Stimulated activated CD8-positive, alpha-beta memory T cell treated with anti-CD3 and anti-CD28 coated beads, Interleukin-7, amount 100 ng/mL, for 4 hours (primary cell): ENCODE results near the gene DNAJC18.
"Not testable (repeated sequence)": the region's sequence is repeated elsewhere in the genome, so short reads cannot be mapped to it uniquely, and the experiment has no call there.

Experiments
- DNase-seq, 2 donors: peaks; one replicate each; pipeline ENCODE4 v3.0.0-alpha.2; 2020; ENCODE audit warnings: low read depth in 2 of 2

DNAJC18 gene

DNA sequence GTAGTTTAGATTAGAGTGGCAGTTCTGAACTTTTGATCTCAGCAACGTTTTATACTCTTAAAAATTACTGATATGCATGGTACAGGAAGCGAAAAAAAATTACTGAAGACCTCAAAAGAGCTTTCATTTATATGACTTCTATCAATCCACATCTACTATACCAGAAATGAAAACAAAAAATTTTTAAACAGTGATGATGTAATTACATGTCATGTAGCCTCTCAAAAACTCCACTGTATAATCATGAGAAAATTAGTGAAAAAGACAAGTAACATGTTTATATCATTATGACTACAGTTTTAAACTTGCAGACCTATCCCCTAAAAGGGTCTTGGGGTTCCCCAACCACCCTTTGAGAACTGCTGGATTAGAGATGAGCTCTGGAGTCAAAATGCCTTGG lies 9.3 kb downstream of the DNAJC18 start:
- DNase-seq: no peak

DNA sequence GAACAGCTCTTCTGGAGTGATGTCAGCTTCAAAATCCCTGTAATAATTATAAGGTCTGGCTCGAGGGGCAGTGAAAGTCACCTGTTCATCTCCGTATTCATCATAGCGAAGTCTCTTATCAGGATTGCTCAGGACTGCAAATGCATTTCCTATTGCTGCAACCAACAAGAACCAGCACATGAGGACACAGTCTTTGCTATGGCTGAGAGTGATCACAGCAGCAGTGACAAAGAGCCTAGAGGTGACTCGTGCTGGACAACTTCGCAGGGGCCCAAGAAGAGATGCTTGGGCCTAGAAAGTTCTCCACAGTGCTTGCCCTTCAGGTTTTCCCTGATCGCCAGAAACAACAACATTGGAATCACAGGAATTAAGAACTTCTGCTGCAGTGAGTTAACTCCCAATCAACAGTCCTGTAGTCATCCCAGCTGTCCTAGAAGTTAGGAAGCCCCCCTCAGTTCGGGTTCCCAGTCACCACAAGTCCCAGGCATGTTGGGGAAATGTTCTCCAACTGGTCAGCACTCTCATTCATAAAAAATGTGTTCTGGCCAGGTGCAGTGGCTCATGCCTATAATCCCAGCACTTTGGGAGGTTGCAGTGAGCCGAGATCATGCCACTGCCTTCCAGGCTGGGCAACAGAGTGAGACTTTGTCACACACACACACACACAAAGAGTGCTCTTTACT lies 13.0 kb downstream of the DNAJC18 start:
- DNase-seq: no peak

- no peak for DNase-seq
Observed at GRCh38 chr5:139425497-139425896, 13.8 kb downstream of the DNAJC18 start.

DNA sequence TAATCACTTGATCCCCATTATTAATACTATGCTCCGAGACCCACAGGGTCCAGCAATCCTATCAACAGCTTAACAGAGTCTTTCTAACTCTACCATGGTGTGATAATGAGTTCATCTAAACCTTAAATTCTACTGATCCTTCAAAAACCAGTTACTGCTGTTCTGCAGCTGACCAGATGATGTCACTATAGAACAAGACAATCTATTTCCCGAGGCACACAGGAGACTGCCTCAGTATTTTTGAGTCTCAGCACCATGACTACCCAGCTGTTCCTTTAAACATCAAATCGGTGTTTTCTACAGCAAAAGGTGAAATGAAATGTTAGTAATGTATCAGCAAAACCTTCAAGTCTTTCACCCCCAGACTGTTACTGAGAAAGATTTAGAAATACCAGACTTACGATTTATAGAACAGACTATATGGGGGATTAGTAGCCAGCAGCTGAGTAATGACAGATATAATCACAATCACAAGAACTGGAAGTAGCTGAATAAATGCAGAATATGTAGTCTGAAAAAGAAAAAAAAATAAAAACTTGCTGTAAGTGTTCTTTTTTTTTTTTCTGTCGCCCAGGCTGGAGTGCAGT lies 16.9 kb downstream of the DNAJC18 start:
- no peak for DNase-seq

GRCh38 chr5:139419226-139420192 lies 19.8 kb downstream of the DNAJC18 start:
- no peak for DNase-seq

GRCh38 chr5:139418793-139419192 lies 20.5 kb downstream of the DNAJC18 start:
- DNase-seq: no peak

DNA sequence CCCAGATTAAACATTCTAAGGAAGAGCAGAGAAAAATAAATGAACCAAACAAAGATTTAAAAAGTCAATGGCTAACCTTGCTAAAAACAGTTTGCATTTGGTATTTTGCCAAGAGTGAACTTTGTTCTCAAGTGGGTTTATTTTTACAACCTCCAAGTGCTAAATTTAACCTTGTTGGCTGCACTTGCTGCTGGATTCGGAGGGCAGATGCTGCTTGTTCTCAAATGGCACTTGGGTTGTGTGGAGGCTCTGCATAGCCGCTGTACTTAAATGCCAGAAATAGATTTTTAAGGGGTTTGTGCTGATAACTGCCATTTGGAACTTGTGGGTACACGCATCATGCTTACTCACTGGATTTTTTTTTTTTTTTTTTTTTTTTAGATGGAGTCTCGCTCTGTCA lies 22.1 kb downstream of the DNAJC18 start:
- no peak for DNase-seq

GRCh38 chr5:139416651-139417050 lies 22.7 kb downstream of the DNAJC18 start:
- DNase-seq: no peak

DNA sequence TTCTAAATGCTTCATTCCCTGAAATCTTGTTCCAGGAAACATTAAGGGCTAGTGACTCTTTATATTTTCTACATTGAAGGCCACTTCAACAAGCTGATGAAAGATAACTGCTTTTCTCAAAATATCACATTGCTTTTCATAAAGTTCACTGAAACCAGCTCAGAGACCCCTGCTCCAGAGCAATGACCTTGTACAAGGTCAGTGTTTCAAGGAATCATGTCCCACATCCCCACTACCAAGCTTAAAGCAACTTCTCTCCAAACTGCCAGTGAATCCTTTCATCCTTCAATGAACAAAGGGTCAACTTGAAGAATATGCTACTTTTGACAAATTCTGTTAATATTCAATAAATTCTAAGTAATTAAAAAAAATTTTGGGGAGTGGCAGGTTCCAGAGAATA lies 23.5 kb downstream of the DNAJC18 start:
- no peak for DNase-seq

- no peak for DNase-seq
Observed at GRCh38 chr5:139415221-139415861, 24.0 kb downstream of the DNAJC18 start.

- no peak for DNase-seq
Observed at GRCh38 chr5:139414581-139415130, 24.7 kb downstream of the DNAJC18 start.

GRCh38 chr5:139413963-139414362 lies 25.4 kb downstream of the DNAJC18 start:
- no peak for DNase-seq

DNA sequence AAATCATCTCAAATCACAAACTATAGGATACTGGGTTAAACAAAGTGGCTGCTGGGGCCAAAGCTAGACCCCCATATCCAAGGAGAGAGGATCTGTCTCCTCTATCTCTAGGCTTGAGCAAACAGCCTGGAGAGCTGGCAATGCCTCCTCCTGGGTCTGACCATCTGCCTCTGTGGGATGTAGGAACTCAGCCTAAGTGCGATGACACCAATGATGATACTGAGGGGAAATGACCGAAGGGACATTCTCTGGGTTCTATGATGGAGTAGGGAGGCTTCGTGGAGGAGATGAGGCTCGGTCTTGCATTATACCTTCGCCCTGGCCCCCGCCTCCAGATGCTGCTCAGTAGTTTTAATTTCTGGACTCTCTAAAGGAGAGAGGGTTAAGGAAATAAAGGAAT lies 26.2 kb downstream of the DNAJC18 start:
- DNase-seq: no peak

DNA sequence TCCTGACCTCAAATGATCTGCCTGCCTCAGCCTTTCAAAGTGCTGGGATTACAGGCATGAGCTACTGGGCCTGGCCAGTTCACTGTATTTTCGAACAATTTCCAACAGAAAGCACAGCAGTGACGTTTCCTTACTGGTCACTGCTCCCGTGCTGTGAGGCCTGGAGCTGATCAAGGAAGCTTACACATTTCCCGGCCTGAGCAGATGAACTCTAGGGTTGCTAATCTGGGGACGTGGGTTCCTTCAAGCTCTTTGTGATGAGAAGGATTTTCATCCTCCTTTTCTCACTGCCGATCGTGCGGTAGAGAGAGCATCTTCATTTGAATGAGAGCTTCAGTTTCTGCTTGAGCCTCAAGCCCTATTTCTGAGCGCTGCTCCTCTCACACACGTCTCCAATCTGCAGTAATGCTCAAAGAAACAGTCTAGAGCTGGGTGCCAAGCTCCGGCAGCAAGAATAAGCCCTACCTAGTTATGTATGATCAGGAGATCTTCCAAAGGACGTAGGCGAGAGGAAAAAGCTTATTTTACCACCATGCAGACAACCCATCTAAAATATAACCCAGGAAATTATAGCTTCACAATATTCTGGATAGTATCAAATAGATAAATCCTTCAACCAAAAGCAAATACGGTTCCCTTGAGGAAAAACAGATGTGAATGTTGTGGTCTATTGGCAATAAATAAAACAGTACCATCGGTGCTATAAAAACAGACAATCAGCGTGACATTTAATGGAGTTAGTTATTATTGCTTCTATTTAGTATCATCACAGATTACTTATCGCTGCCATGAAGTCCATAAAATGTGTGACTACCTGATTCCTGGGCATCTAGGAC lies 28.1 kb downstream of the DNAJC18 start:
- no peak for DNase-seq

DNA sequence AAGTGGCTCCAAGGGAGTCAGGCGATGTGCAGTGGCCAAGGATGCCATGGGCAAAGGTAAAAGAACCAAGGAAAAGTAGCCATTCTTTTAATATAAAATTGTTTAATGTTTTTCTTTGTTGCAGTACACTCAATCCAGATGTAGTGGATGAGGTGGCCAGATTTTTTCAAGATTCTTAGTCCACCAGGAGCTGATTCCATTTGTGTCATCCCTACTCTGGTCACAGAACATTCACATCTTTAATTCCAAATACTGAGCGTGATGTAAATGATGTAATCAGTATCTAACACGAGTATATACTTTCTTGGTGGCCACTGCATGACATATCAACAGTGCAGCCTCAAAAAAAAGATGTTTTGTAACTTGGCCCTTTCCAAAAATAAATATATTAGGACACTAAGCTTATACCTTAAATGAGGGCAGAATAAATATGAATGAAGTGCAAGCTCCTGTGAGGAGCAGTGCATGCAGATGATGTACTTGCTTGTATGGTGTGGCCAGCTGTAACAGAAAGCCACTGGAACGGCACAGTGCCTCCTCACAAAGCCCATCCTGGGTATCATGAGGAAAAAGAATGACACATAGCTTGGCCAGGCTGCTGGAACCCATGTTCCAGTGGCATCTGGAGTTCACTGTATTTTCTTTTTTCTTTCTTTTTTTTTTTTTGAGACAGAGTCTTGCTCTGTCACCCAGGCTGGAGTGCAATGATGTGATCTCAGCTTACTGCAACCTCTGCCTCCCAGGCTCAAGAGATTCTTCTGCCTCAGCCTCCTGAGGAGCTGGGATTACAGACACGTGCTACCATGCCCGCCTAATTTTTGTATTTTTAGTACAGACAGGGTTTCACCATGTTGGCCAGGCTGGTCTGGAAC lies 29.0 kb downstream of the DNAJC18 start:
- no peak for DNase-seq

- not testable (repeated sequence) for DNase-seq
Observed at GRCh38 chr5:139409116-139409515, 30.2 kb downstream of the DNAJC18 start.

- no peak for DNase-seq
Observed at GRCh38 chr5:139408191-139408590, 31.1 kb downstream of the DNAJC18 start.

- no peak for DNase-seq
Observed at GRCh38 chr5:139407517-139407916, 31.8 kb downstream of the DNAJC18 start.

- DNase-seq: no peak
Observed at GRCh38 chr5:139406963-139407362, 32.4 kb downstream of the DNAJC18 start.

DNA sequence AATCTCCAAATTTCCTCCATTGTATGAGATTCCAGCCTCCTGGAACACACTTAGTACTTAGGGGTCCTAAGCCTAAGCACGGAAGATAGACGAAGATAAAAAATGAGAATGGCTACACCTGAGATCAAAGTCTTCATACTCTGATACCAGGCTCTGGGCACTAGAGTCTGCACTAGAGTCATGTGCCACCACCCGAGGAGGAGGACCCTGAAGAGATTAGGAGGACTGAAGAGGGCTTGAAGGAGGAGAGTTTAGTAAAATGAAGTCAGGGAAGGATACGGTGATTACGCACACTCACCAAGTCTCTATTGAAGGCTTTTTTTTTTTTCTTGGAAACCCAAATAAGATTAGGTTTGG lies 34.9 kb downstream of the DNAJC18 start:
- no peak for DNase-seq
